Esophagus (tissue), 2 donors: ENCODE results near the gene FBXO31. TPM values are rescaled to one million over a fixed set of nuclear protein-coding genes. Genes with fewer than 3 reads are reported as not detected.

ENCODE experiments used
- H3K27ac ChIP-seq, 2 donors: one replicate each; pipeline ENCODE4 v1.5.1; 2013; ENCODE audit warnings: low read depth in 2 of 2, mild to moderate bottlenecking in 2 of 2, inconsistent platforms in 1 of 2, low read length in 1 of 2, moderate library complexity in 1 of 2
- H3K27me3 ChIP-seq, 2 donors: one replicate each; pipeline ENCODE4 v1.6.1; 2013; ENCODE audit warnings: low read length in 2 of 2, control low read depth in 1 of 2, mild to moderate bottlenecking in 1 of 2; ENCODE audit not compliant: insufficient read depth in 2 of 2, control insufficient read depth in 1 of 2
- H3K36me3 ChIP-seq, 2 donors: one replicate each; pipeline ENCODE4 v1.6.1; 2013; ENCODE audit warnings: low read length in 1 of 2; ENCODE audit not compliant: control insufficient read depth in 2 of 2, insufficient read depth in 2 of 2
- H3K4me1 ChIP-seq, 2 donors: one replicate each; pipeline ENCODE4 v1.6.1; 2013; ENCODE audit warnings: low read length in 1 of 2; ENCODE audit not compliant: control insufficient read depth in 2 of 2, insufficient read depth in 2 of 2
- H3K4me3 ChIP-seq, 2 donors: one replicate each; pipeline ENCODE4 v1.5.1; 2013; ENCODE audit warnings: low read length in 2 of 2, mild to moderate bottlenecking in 2 of 2, low read depth in 1 of 2, moderate library complexity in 1 of 2
- H3K9me3 ChIP-seq, 2 donors: one replicate each; pipeline ENCODE4 v1.6.1; 2013; ENCODE audit warnings: mild to moderate bottlenecking in 2 of 2, low read depth in 1 of 2, low read length in 1 of 2, moderate library complexity in 1 of 2; ENCODE audit not compliant: control insufficient read depth in 2 of 2, insufficient read depth in 1 of 2
- WGBS, 2 donors: extraction: QIAGEN DNeasy Blood & Tissue Kit; methylation state at CpG; one replicate each; pipeline ENCODE4 v1.1.7; 2013; 5-methylcytosine and 5-hydroxymethylcytosine counted together
- polyA plus RNA-seq, 2 donors: library from polyadenylated mRNA; stranded (reverse); fragments of 200-250 nt; gene quantifications; one replicate each; pipeline ENCODE4 v1.2.3, GENCODE V29; 2013
- donor health status: healthy with polysubstance abuse.
- donor health status: Bipolar disorder and iron deficiency.

The FBXO31 gene
- polyA plus RNA-seq, 2 donors: 10.4 to 12.5 TPM

DNA sequence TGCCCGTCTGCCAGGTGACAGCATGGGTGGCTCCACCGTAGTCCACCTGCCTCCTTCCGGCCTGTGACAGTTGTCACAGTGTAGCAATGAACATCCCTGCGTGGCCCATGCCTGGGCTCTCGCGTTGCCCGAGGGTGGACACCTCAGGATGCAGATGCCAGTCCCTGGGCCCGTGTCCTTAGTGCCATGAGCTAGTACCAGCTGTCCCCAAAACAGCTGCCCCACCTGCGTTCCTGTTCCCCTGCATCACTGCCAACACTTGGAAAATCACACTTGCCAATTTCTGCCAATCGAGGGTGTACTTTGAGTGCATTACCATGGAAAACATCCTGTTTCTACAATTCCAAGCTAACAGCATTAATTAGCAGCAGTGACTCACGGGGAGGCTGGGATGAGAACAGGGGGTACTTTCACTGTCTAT, 57.4 kb downstream of the FBXO31 start:
- Histone ChIP-seq H3K9me3 (no peaks in the 10 kb centered on the region), H3K4me1 (no peaks in the 10 kb centered on the region), H3K36me3 (peaks cover 0 to 35% of the 10 kb centered on the region in 2 donors), H3K27me3 (no peaks in the 10 kb centered on the region), H3K27ac (no peak overlapping the region), H3K4me3 (no peak overlapping the region)
- WGBS, 2 donors: 65 to 73% methylated on average over 11 of the region's 11 CpGs

DNA sequence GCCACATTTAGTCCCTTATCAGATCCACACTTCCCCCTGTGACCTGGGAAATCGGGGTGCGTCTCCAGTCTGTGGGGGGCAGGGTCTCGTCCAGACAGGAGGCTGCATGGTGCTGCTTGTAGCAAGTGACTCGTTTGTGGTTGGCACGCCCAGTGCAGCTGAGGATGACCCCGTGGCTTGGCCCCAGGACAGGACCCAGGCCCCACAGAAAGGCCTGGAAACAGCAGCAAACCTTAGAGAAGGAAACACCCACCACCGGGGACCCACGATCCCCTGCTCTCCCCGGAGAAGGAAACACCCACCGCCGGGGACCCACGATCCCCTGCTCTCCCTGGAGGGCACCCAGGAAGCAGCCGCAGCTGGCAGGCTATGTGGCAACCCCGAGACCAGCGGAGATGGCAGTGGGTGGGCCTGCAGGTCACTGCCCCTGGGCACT, 58.1 kb downstream of the FBXO31 start:
- Histone ChIP-seq H3K4me3 (no peak overlapping the region), H3K9me3 (no peaks in the 10 kb centered on the region), H3K27ac (no peak overlapping the region), H3K4me1 (no peaks in the 10 kb centered on the region), H3K36me3 (peaks cover 0 to 29% of the 10 kb centered on the region in 2 donors), H3K27me3 (no peaks in the 10 kb centered on the region)
- 61 to 64% methylated on average over 15 of the region's 15 CpGs for WGBS, 2 donors

GRCh38 chr16:87324411-87325275, 58.9 kb downstream of the FBXO31 start:
- Histone ChIP-seq H3K36me3 (peaks cover 0 to 21% of the 10 kb centered on the region in 2 donors), H3K4me3 (no peak overlapping the region), H3K4me1 (no peaks in the 10 kb centered on the region), H3K27ac (peak overlapping the region in 1 of 2 donors; percentile 19), H3K27me3 (no peaks in the 10 kb centered on the region), H3K9me3 (no peaks in the 10 kb centered on the region)
- WGBS, 2 donors: 53 to 57% methylated on average over 26 to 28 of the region's 28 CpGs

GRCh38 chr16:87323727-87324410, 59.7 kb downstream of the FBXO31 start:
- Histone ChIP-seq H3K27ac (no peak overlapping the region), H3K4me3 (no peak overlapping the region), H3K36me3 (peaks cover 0 to 15% of the 10 kb centered on the region in 2 donors), H3K4me1 (no peaks in the 10 kb centered on the region), H3K27me3 (no peaks in the 10 kb centered on the region), H3K9me3 (no peaks in the 10 kb centered on the region)
- 91 to 92% methylated on average over 21 of the region's 21 CpGs for WGBS, 2 donors

- H3K27me3 ChIP-seq: no peaks in the 10 kb centered on the region
- H3K27ac ChIP-seq: no peak overlapping the region
- H3K4me3 ChIP-seq: no peak overlapping the region
- peaks cover 0 to 10% of the 10 kb centered on the region in 2 donors for H3K36me3 ChIP-seq
- WGBS, 2 donors: 75 to 87% methylated on average over 35 of the region's 35 CpGs
- H3K9me3 ChIP-seq: no peaks in the 10 kb centered on the region
- H3K4me1 ChIP-seq: peaks cover 0 to 5% of the 10 kb centered on the region in 2 donors
Observed at GRCh38 chr16:87322833-87323726, 60.5 kb downstream of the FBXO31 start.

DNA sequence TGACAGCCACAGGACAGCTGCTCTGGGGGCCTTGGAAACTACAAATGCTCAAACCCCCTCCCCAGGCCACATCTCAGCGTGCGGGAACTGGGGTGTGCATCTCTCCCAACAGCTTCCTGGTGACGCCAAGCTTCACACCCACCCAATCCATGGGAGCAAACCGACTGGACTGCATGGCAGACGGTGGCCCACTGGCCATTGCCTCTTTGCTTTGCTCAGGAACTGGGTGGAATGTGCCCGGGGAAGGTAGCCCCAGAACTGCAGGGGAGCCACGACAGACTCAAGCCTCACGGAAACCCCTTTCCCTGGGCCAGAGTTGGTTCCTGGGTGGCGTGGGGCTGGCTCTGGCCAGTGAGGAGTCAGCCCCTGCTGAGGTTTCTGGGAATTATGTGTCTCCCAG, 61.2 kb downstream of the FBXO31 start:
- Histone ChIP-seq H3K27ac (no peak overlapping the region), H3K36me3 (peaks cover 0 to 6% of the 10 kb centered on the region in 2 donors), H3K27me3 (no peaks in the 10 kb centered on the region), H3K4me1 (peaks cover 0 to 6% of the 10 kb centered on the region in 2 donors), H3K4me3 (no peak overlapping the region), H3K9me3 (no peaks in the 10 kb centered on the region)
- WGBS, 2 donors: 88 to 89% methylated on average over 9 of the region's 9 CpGs

DNA sequence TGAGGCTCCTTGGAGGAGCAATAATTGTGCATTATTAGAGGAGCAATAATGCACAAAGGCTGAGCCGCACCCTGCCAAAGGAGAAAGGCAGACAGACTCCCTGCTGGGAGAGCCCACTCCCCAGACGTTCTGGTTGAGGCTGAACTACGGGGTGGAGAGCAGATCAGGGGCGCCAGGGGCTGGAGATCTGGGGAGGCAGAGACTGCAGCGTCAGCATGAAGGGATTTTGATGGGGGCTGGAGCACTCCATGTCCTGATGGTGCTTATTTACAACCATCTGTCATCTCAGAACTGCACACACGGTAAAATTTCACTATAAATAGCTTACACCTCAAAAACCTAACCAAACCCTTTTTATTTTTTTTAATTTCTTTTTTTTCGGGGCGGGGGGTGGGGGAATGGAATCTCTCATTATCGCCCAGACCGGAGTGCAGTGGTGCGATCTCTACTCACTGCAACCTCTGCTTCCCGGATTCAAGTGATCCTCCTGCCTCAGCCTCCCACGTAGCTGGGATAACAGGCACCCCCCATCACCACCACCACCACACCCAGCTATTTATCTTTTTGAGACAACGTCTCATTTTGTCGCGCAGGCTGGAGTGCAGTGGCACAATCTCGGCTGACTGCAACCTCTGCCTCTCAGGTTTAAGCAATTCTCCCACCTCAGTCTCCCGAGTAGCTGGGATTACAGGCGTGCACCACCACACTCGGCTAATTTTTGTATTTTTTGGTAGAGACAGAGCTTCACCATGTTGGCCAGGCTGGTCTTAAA, 62.1 kb downstream of the FBXO31 start:
- Histone ChIP-seq H3K4me1 (peaks cover 0 to 6% of the 10 kb centered on the region in 2 donors), H3K9me3 (no peaks in the 10 kb centered on the region), H3K4me3 (no peak overlapping the region), H3K27ac (no peak overlapping the region), H3K27me3 (no peaks in the 10 kb centered on the region), H3K36me3 (peaks cover 0 to 6% of the 10 kb centered on the region in 2 donors)
- 80 to 82% methylated on average over 20 of the region's 20 CpGs for WGBS, 2 donors

DNA sequence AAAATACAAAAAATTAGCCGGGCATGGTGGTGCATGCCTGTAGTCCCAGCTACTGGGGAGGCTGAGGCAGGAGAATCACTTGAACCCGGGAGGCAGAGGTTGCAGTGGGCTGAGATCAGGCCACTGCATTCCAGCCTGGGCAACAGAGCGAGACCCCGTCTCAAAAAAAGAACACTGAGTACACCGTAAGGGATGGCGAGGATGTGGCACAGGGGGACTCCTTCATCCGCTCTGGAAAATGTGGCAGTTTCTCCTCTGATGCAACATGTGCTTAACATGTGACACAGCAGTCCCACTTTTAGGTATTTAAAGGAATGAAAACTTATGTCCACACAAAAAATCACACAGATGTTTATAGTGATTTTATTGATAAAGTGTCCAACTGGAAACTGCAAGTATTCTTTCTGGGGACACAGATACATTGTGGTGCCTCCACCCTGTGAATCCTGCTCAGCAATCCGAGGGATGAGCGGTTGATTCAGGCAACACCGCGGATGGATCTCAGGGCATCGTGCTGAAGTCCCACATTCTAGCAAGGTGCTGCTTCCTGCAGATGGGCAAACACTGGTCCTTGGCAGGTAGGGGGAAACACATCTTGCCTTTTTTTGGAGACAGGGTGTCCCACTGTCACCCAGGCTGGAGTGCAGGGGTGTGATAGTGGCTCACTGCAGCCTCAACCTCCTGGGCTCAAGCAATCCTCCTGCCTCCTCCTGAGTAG, 62.9 kb downstream of the FBXO31 start:
- H3K4me3 ChIP-seq: no peak overlapping the region
- H3K36me3 ChIP-seq: peaks cover 0 to 6% of the 10 kb centered on the region in 2 donors
- no peaks in the 10 kb centered on the region for H3K27me3 ChIP-seq
- 89 to 90% methylated on average over 12 of the region's 12 CpGs for WGBS, 2 donors
- peaks cover 0 to 6% of the 10 kb centered on the region in 2 donors for H3K4me1 ChIP-seq
- no peak overlapping the region for H3K27ac ChIP-seq
- no peaks in the 10 kb centered on the region for H3K9me3 ChIP-seq
